HT-29 (cell line): ENCODE measurements around the gene TTC33. TPM values are rescaled to one million over a fixed set of nuclear protein-coding genes. Genes with fewer than 3 reads are reported as not detected.

Experiments used
- DNase-seq: peaks from one replicate; pipeline ENCODE4 v3.0.0-alpha.2; 2015; ENCODE audit warnings: low spot score
- small RNA-seq: library from RNA; depleted of rRNA; stranded (forward); fragments of <200 nt; gene quantifications from one replicate; pipeline ENCODE3, GENCODE V24; 2014
- total RNA-seq: library from RNA; depleted of rRNA; stranded (reverse); fragments of >200 nt; shearing (Covaris generic); gene quantifications from 2 replicates; pipeline ENCODE4 v1.2.3, GENCODE V29; 2014; rRNA removed

Gene TTC33
- total RNA-seq, 1 experiment from 2014 or later, result 3.5 TPM

DNA sequence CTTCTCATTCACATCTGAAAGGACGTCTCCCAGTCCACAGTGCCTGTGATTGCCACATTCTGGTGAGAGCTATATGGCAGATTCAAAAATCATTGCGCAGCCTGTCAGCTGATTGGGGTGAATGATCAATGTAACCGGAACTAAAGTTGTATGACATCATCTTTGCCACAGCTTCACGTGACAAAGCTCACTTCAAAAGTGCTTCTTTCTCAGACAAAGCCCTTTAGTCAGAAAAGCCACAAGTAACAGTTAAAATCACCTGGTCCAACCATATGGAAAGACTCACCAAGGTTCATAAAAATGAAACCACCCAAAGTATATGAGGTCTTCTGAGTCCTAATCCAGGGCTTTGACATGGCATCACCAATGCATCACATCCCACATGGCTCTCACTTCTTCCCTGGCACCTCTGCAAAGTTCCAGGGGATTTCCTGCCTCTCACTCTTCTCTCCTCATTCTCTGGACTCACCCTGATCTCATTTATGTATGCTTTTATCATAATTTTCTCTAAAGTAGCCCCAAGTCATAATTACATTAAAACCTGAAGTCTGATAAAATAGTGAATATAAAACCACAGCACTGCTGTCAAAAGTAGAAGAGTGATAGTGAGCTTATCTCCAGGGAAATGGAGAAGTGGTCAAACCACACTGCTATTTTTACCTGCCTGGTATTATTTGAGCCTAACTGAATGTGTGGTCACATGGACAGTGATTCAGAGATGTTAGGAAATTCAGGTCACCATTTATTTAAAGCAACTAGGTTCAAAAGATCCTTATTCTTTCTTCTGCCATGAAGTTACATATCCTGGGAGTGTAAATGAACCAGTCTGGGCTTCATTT lies 269.1 kb downstream of the TTC33 start:
- DNase-seq, result no peak

DNA sequence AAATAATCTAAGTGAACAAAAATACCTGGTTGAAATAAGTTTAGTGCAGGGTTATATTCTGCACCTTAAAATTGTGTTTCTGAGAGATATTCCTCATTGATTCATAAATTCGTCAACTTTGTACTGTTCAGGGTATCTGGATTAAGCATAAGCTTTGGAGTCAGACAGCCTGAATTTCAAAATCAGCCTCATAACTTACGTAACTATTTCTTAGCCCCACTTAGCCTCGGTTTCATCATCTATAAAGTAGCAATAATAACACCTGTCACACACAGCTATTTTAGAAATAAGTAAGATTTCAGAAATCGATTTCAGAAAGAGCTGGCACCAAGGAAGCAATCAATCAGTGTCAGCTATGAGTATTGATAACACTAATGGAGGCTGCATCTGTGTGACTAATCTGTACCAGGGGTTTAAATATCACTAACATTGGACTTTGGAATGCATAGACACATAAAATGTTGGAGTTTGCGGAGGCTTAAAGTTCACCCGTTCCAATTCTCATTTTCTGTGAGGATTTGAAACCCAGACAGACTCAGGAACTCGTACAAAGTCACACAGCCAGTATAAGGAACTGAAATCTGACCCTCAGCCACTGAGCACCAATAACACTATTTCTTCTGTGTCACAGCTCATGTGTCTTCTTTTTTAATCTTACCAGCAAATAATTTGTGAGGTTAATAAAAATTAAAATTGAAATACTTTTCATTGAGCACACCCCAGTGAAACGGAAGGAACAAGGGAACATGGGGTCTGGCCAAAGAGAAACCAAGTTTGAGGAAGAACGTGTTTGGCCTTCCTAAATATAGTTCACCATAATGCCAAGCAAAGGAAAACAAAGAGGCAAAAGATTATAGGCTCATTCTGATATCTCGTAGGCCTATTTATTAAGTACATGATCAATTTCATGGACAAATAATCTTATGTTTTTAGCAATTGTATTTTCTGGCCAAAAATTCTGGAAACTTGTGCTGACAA lies 270.5 kb downstream of the TTC33 start:
- no peak for DNase-seq

DNA sequence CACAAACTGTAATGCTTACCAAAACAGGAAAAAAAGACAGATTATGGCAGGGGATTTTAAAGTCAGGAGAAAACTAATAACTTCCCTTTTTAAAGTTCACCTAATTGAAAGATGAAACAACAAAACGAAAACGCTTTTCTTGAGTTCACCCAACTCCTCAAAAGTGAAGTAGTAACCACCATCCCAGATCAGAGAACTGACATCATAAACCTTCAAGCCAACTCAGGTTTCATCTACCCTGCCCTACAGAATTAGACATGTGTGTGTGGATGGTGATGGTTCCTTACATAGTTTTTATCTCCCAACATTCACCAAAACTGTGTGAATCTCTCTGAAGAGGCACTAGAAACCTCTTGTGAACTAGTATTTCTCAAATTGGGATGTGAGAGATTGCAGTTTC lies 271.3 kb downstream of the TTC33 start:
- DNase-seq, result no peak

DNA sequence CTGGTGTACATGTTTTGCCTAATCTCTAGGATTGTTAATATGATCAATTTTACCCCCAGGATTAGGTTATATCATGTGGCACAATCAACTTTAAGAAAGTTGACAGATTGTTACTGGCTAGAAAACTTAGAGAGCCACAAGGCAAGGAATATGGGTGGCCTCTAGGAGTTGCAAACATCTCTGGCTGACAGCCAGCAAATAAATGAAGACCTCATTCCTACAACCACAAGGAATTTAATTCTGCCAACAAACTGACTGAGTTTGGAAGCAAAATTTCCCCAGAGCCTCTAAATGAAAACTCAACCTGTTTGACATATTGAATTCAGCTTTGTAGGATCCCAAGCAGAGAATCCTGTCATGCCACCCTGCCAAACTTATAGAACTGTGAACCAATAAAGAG lies 272.4 kb downstream of the TTC33 start:
- no peak for DNase-seq

DNA sequence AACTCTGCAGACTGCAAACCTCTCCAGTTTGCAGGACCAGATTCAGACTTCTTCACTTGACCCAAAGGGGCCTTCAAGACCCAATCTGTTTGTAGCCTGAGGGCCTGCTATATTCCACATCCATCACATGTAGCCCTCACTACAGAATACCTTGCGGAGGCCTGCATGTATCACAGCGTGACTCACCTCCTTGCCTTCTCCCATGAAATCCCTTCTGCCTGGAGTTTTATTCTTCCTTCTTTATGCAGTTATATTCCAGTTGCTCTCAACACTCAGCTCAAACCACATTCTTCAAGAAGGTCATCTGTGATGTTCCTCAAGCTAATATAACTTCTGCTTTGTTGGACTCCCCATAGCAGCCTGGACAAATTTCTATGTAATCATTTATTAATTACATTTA lies 274.5 kb downstream of the TTC33 start:
- DNase-seq, result no peak

DNA sequence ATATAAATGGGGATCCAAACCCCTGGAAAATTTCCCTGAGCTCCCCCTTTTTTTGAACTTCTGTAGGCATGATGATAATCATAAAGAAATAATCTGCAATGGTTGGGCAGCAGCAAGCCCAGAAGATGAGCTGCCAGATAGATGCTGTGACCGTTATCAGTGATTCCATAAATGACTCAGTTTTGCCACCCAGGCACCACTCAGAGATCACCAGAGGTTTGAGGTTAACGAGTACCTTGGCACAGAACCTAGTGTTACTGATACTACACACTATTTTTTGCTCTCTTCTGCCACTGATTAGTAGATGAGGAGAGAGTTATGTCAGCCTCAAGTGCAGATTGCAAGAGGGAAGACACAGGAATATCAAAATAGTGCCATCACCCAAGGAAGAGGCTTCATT lies 275.4 kb downstream of the TTC33 start:
- DNase-seq, result no peak

DNA sequence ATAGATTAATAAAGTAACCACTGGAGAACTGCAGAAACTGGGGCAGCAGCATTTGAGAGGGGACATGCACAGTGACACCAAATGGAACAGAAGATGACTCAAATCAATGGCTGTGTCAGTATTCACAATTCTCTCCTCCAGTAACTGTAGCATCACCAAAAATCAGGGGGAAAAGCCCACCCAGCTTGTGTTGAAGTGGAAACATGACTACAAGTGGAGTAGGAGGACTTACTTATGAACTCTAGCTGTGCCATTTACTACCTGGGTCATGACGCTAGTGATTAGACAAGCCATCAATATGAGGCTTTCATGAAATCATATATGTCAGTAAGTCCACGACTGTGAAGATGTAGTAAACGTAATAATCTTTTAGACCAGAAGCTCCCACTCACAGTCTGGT lies 275.8 kb downstream of the TTC33 start:
- no peak for DNase-seq

DNA sequence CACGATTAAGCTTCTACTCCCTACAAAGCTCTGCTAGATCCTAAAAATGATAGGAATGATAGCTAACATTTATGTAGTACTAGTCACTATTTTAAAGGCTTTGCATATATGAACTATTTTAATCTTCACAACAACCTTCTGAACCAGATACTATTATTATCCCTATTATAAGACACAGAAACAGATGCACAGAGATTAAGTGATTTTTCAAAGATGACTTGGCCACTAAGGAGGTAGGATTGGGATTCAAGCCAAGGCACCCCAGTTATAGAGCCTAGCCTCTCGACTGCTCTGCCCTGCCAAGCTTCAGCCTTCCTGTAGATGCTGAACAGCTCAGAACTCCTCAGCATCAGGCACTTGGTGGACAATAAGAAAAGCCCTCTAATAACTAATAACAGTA lies 277.0 kb downstream of the TTC33 start:
- DNase-seq, result no peak

DNA sequence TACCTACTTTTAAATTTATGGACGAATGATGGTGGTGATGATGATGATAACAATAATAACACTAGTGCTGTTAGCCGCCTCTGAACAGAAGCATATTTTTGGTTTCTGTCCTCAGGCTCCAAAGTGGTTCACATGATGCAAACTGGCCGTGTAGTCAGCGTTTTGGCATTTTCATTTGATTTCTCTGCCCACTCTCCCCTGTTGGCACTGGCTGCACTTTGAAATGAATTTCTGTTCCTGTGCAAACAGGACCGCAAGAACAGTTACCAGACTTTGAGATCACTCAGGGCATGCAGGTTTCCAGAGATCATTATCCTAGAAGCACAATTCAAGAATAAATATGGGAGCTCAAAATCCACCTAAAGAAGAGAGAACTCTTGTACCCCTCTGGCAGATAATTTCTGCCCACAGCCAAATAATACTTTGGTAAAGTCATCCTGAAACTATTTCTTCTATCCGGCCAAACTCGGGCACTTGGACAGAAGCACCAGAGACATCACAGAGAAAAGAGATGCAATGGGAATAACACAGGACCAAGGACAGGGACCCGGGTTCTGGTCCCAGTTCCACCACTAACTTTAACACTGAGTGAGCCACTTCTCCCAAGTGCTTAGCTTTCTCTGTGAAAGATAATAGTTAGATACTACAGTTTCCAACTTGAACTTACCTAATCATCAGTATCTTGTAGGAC lies 277.8 kb downstream of the TTC33 start:
- no peak for DNase-seq

DNA sequence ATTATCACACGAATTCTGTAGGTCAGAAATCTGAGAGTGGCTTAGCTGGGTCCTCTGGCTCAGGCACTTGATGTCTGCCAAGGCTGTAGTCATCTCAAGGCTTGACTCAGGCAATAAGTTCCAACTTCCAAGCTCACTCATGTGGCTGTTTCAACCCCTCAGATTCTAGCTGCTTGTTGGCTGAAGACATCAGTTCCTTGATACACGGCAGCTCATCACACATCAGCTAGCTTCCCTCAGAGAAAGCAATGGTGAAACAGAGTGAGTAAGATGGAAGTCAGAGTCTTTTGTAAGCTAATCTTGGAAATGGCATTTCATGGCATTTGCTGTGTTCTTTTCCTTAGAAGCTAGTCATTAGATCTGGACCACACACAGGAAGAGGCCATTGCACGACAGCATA lies 280.2 kb downstream of the TTC33 start:
- DNase-seq, result no peak

DNA sequence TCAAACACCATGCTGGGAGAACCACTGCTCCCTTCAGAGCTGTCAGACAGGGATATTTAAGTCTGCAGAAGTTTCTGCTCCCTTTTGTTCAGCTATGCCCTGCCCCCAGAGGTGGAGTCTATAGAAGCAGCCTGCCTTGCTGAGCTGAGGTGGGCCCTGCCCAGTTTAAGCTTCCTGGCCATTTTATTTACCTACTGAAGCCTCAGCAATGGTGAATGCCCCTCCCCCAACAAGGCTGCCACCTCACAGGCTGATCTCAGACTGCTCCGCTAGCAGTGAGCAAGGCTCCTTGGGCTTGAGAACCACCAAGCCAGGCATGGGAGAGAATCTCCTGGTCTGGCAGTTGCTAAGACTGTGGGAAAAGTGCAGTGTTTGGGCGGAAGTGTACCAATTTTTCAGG lies 281.5 kb downstream of the TTC33 start:
- DNase-seq, result no peak

DNA sequence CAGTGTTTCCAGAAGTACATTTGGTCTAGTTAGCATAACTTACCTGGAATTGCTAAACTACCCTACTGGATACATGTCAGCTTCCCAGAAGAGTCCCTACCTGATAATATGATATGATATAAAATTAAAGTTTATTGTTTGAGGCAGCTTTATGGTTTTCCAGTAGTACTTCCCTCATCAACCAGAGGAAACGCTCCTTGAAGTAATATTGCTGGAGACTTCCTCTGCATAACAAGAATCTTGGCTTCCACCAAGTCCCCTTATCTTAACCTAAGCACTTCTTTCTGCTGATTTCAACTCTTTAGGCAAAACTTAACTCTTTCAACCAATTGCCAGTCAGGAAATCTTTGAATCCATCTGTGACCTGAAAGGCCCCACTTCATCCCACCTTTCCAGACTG lies 290.3 kb downstream of the TTC33 start:
- no peak for DNase-seq

DNA sequence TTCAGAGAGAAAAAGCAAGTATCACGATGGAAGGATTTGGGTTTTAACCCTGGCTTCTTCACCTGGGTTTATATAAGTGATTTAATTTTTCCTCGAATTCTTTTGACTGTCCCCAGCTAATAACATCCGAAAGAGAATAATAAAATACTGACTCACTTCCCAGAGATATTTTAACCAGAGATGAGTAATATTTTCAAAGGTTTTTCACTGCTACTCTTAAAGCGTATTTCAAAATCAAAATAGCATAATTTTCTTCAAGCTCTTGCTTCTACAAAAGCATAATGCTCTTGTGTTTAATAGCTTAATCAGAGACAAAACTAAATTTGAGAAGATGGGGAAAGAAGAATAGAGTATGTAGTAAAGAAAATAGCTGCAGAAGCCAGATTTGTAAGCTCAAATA lies 291.2 kb downstream of the TTC33 start:
- DNase-seq, result no peak

Small RNA genes within 50 kb of the gene (small RNA-seq; reads per million reads assigned to genes)
- gene RF00092 (not detected), gene RF00191 (not detected)

Other genes starting within 250 kb of the TTC33 start
- gene PTGER4, start 76.0 kb downstream of the TTC33 start, total RNA-seq, result 0.42 and 3.6 TPM in 2 replicates
- 81.0 and 81.4 TPM in 2 replicates for gene PRKAA1, start 42.4 kb upstream of the TTC33 start, total RNA-seq
- 2,122 and 2,883 TPM in 2 replicates for gene RPL37, start 79.3 kb upstream of the TTC33 start, total RNA-seq
- gene CARD6, start 85.4 kb upstream of the TTC33 start, total RNA-seq, result 1.2 and 1.3 TPM in 2 replicates
- gene C7, start 153.5 kb upstream of the TTC33 start, total RNA-seq, result 0.05 TPM in 1 of 2 replicates, not detected in the other